GM11168 (cell line): ENCODE data around the gene NSMCE1.
"Not testable (repeated sequence)": the region's sequence is repeated elsewhere in the genome, so short reads cannot be mapped to it uniquely, and the experiment has no call there.

ENCODE experiments used
- in situ Hi-C: fragments of 300-500 bp; cut with MboI; formaldehyde crosslinking; loops from one replicate; pipeline ENCODE4 v1.12.0; 2022; ENCODE audit warnings: low sequenced_read_pairs; ENCODE audit not compliant: unreplicated experiment

NSMCE1 gene

GRCh38 chr16:27273330-27273669, 4.7 kb upstream of the NSMCE1 start:
- in situ Hi-C loops: no loop called here

- in situ Hi-C loops: not testable (repeated sequence)
These were observed 4.1 kb upstream of the NSMCE1 start for GRCh38 chr16:27272697-27273096.

GRCh38 chr16:27272076-27272475, 3.5 kb upstream of the NSMCE1 start:
- in situ Hi-C loops: no loop called here

GRCh38 chr16:27270349-27270748, 1.8 kb upstream of the NSMCE1 start:
- in situ Hi-C loops: no loop called here

GRCh38 chr16:27269300-27270150, 953 bp upstream of the NSMCE1 start:
- in situ Hi-C loops: no loop called here

GRCh38 chr16:27267037-27267677, 1.4 kb downstream of the NSMCE1 start:
- in situ Hi-C loops: no loop called here

GRCh38 chr16:27265982-27266381, 2.6 kb downstream of the NSMCE1 start:
- in situ Hi-C loops: no loop called here

GRCh38 chr16:27264151-27264550, 4.4 kb downstream of the NSMCE1 start:
- in situ Hi-C loops: no loop called here

- in situ Hi-C loops: not testable (repeated sequence)
These were observed 5.6 kb downstream of the NSMCE1 start for GRCh38 chr16:27262904-27263423.

- in situ Hi-C loops: no loop called here
These were observed 8.9 kb downstream of the NSMCE1 start for GRCh38 chr16:27259710-27260109.

- in situ Hi-C loops: no loop called here
These were observed 10.3 kb downstream of the NSMCE1 start for GRCh38 chr16:27258241-27258734.

GRCh38 chr16:27257271-27257670, 11.3 kb downstream of the NSMCE1 start:
- in situ Hi-C loops: no loop called here

- in situ Hi-C loops: no loop called here
These were observed 11.7 kb downstream of the NSMCE1 start for GRCh38 chr16:27256861-27257260.

GRCh38 chr16:27254262-27254811, 14.2 kb downstream of the NSMCE1 start:
- in situ Hi-C loops: no loop called here

- in situ Hi-C loops: no loop called here
These were observed 15.0 kb downstream of the NSMCE1 start for GRCh38 chr16:27253526-27253930.

- in situ Hi-C loops: no loop called here
These were observed 16.4 kb downstream of the NSMCE1 start for GRCh38 chr16:27252206-27252585.

GRCh38 chr16:27251541-27252205, 16.9 kb downstream of the NSMCE1 start:
- in situ Hi-C loops: no loop called here

- in situ Hi-C loops: not testable (repeated sequence)
These were observed 19.7 kb downstream of the NSMCE1 start for GRCh38 chr16:27248886-27249285.

- in situ Hi-C loops: no loop called here
These were observed 20.5 kb downstream of the NSMCE1 start for GRCh38 chr16:27248036-27248435.

GRCh38 chr16:27247076-27247475, 21.5 kb downstream of the NSMCE1 start:
- in situ Hi-C loops: not testable (repeated sequence)

GRCh38 chr16:27246439-27246838, 22.1 kb downstream of the NSMCE1 start:
- in situ Hi-C loops: no loop called here
